ENCODE results near the gene GRK1. TPM values are rescaled to one million over a fixed set of nuclear protein-coding genes. Genes with fewer than 3 reads are reported as not detected.

The GRK1 gene
- total RNA-seq, 4 donors from 2014 or later, result 0.07 to 0.12 TPM; not detected in 2

- intact Hi-C loops (cut with DNase I; ENCODE audit: low total_unique reads), result no loop called here
- Histone ChIP-seq H3K27ac (no peak overlapping the region), H3K4me1 (no peaks in the 10 kb centered on the region), H3K36me3 (no peaks in the 10 kb centered on the region), H3K27me3 (no peaks in the 10 kb centered on the region), H3K9me3 (no peaks in the 10 kb centered on the region), H3K4me3 (no peak overlapping the region)
- DNase-seq, result no peak
- no peak for TF ChIP-seq POLR2A (IDR thresholded peaks at IDR 0.05)
- no peak for TF ChIP-seq CTCF (IDR thresholded peaks at IDR 0.05)
Measured at GRCh38 chr13:113731192-113732175, 64.5 kb downstream of the GRK1 start.

GRCh38 chr13:113732176-113732960 lies 65.3 kb downstream of the GRK1 start:
- Histone ChIP-seq H3K27ac (no peak overlapping the region), H3K9me3 (no peaks in the 10 kb centered on the region), H3K4me1 (no peaks in the 10 kb centered on the region), H3K4me3 (no peak overlapping the region), H3K27me3 (no peaks in the 10 kb centered on the region), H3K36me3 (no peaks in the 10 kb centered on the region)
- intact Hi-C loops (cut with DNase I; ENCODE audit: low total_unique reads), result no loop called here
- no peak for DNase-seq
- TF ChIP-seq CTCF (IDR thresholded peaks at IDR 0.05), result no peak
- TF ChIP-seq POLR2A (IDR thresholded peaks at IDR 0.05), result no peak

GRCh38 chr13:113732961-113733950 lies 66.2 kb downstream of the GRK1 start:
- no peak overlapping the region for H3K4me3 ChIP-seq
- TF ChIP-seq POLR2A (IDR thresholded peaks at IDR 0.05) (no peak), CTCF (IDR thresholded peaks at IDR 0.05) (no peak)
- no peaks in the 10 kb centered on the region for H3K27me3 ChIP-seq
- H3K4me1 ChIP-seq, result no peaks in the 10 kb centered on the region
- intact Hi-C loops (cut with DNase I; ENCODE audit: low total_unique reads), result no loop called here
- no peak for DNase-seq
- no peaks in the 10 kb centered on the region for H3K36me3 ChIP-seq
- no peak overlapping the region for H3K27ac ChIP-seq
- H3K9me3 ChIP-seq, result no peaks in the 10 kb centered on the region

GRCh38 chr13:113734099-113734825 lies 67.2 kb downstream of the GRK1 start:
- Histone ChIP-seq H3K9me3 (no peaks in the 10 kb centered on the region), H3K4me3 (no peak overlapping the region), H3K27me3 (no peaks in the 10 kb centered on the region), H3K4me1 (no peaks in the 10 kb centered on the region), H3K27ac (no peak overlapping the region), H3K36me3 (no peaks in the 10 kb centered on the region)
- no peak for TF ChIP-seq CTCF (IDR thresholded peaks at IDR 0.05)
- TF ChIP-seq POLR2A (IDR thresholded peaks at IDR 0.05), result no peak
- no peak for DNase-seq
- intact Hi-C loops (cut with DNase I; ENCODE audit: low total_unique reads), result no loop called here

Measured in uterus (tissue), 4 donors.